Non-pigmented ciliary epithelial cell (primary cell): ENCODE measurements around the gene COL13A1.

Experiments used
- DNase-seq: peaks from one replicate; pipeline ENCODE4 v3.0.0-alpha.2; 2010; ENCODE audit warnings: low read depth

Gene COL13A1

GRCh38 chr10:69963835-69964710 is 162.4 kb downstream of the COL13A1 start:
- no peak for DNase-seq

- no peak for DNase-seq
Measured at GRCh38 chr10:69965086-69965485, 163.4 kb downstream of the COL13A1 start.

GRCh38 chr10:69965919-69966662 is 164.4 kb downstream of the COL13A1 start:
- no peak for DNase-seq

GRCh38 chr10:69968830-69969229 is 167.1 kb downstream of the COL13A1 start:
- DNase-seq: no peak

- DNase-seq: no peak
Measured at GRCh38 chr10:69969977-69970376, 168.3 kb downstream of the COL13A1 start.

- DNase-seq: no peak
Measured at GRCh38 chr10:69972981-69973397, 171.3 kb downstream of the COL13A1 start.

GRCh38 chr10:69973678-69974077 is 172.0 kb downstream of the COL13A1 start:
- no peak for DNase-seq

- peak; percentile 67 for DNase-seq
Measured at GRCh38 chr10:69974551-69975155, 172.9 kb downstream of the COL13A1 start.

GRCh38 chr10:69976795-69977546 is 175.3 kb downstream of the COL13A1 start:
- no peak for DNase-seq

- no peak for DNase-seq
Measured at GRCh38 chr10:69979174-69979573, 177.5 kb downstream of the COL13A1 start.

- no peak for DNase-seq
Measured at GRCh38 chr10:69980672-69981071, 179.0 kb downstream of the COL13A1 start.

GRCh38 chr10:69988094-69988493 is 186.4 kb downstream of the COL13A1 start:
- no peak for DNase-seq

- DNase-seq: no peak
Measured at GRCh38 chr10:69991151-69991550, 189.4 kb downstream of the COL13A1 start.

- DNase-seq: no peak
Measured at GRCh38 chr10:69994262-69994661, 192.6 kb downstream of the COL13A1 start.

GRCh38 chr10:69996611-69997010 is 194.9 kb downstream of the COL13A1 start:
- no peak for DNase-seq

GRCh38 chr10:70000262-70000661 is 198.6 kb downstream of the COL13A1 start:
- no peak for DNase-seq

- DNase-seq: no peak
Measured at GRCh38 chr10:70007116-70007820, 205.6 kb downstream of the COL13A1 start.
